GM19328 (cell line): ENCODE data around the gene STPG2.
"Not testable (repeated sequence)": the region's sequence is repeated elsewhere in the genome, so short reads cannot be mapped to it uniquely, and the experiment has no call there.

ENCODE experiments used
- ATAC-seq: cut with Tn5 transposase; IDR thresholded peaks from one replicate; pipeline ENCODE4 v1.9.1; 2021; ENCODE audit warnings: mild to moderate bottlenecking, moderate library complexity; ENCODE audit not compliant: unreplicated experiment

The STPG2 gene

DNA sequence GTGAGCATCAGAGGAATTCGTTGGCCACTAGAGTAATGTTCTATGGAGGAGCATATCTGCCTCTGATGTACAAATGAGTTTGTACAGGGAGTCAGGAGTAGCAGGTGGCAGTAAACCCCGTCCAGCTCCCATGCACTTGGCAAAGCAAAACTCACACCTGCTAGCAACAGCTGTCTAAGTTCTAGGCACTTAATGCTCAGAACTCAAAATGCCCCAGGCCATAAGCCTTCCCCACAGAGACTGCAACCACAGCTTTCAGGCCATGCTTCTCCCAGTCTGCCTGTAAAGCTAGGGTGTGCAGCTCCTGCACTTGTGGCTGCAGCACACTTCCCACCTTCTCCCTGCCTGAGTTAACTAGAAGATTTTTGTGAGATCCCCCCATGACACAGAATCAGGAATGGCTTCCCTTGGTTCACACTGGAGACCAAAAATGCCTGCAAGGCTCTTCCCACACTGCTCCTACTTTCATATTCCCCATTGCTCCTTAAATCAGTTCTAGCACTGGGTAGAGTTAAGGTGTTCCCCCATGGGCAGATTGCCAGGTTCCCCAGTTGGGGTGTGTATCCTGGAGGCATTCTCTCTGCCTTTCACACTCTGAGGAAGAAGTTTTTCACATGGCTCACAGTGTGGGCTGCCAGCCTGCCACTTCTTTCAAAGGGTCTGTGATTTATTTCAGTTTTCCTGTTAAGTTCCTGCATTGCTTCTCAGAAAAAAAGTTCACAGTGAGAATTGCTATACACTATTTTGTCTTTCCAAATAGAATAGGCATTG is 189.9 kb downstream of the STPG2 start:
- ATAC-seq, result no peak

GRCh38 chr4:97952763-97953162 is 190.5 kb downstream of the STPG2 start:
- no peak for ATAC-seq

- no peak for ATAC-seq
Measured at GRCh38 chr4:97950836-97951235, 192.4 kb downstream of the STPG2 start.

GRCh38 chr4:97942951-97943350 is 200.3 kb downstream of the STPG2 start:
- ATAC-seq, result no peak

- ATAC-seq, result no peak
Measured at GRCh38 chr4:97942137-97942536, 201.1 kb downstream of the STPG2 start.

DNA sequence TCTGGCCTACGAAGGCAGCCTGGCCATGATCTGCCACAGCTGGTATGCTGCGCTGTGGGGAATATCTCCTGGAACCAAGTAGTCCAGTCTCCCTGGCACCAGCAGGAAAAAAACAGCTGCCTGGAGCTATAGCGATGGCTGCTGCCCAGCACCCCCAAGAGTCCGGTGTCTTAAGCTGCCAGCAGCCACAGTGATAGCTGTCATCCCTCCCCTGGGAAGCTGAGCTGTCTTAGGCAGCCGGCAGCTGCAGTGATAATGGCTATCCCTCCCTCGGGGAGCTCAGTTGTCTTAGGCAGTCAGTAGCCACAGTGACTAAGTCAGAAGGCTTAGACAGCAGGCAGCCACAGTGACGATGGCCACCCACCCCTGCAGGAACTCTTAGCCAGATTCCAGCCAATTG is 205.1 kb downstream of the STPG2 start:
- ATAC-seq, result no peak

- no peak for ATAC-seq
Measured at GRCh38 chr4:97924341-97924958, 218.8 kb downstream of the STPG2 start.

GRCh38 chr4:97923096-97923495 is 220.2 kb downstream of the STPG2 start:
- no peak for ATAC-seq

DNA sequence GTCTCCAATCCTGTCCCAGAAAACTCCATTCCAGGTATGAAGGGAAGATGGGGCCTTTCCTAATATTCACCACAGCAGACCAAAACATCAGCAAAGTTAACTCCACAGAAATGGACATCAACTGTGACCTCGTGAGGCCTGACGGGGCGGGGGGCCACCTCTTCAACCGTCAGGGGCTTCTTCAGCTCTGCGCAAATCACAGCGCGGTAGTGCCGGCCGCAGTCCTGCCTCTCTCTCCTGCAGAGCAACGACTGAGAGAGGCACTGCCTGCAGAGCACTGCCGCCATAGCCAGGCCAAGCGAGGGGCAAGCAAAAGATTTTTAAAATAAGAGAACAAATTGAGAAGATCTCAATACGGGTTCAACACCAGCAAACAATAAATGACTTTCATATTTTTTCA is 226.2 kb downstream of the STPG2 start:
- ATAC-seq, result no peak

- no peak for ATAC-seq
Measured at GRCh38 chr4:97912156-97912555, 231.1 kb downstream of the STPG2 start.

DNA sequence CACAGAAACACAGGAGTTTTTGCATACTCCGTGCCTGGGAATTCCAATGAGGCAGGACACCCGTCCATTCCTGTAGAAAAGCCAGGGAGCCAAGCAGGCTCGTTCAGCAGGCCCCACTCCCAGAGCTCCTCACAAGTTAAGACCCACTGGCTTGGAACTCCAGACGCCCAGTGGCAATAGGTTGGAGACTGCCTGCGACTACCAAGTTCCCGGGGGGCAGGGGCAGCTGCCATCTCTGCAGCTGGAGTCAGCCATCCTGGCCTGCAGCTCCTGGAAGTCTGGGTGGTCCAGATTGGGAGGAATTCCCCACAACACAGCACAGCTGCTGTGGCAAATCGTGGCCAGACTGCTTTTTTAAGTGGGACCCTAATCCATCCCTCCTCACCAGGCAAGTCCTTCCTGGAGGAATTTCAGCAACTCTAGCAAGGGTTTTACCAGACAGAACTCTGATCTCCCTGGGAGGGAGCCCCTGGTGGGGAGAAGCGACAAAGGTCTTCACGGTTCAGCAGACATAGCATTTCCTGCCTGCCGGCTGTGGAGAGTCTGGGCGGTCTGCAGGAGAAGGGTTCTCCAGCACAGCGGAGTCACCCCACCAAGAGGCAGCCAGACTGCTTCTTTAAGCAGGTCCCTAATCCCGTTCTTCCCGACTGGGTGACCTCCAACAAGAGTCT is 231.9 kb downstream of the STPG2 start:
- no peak for ATAC-seq

DNA sequence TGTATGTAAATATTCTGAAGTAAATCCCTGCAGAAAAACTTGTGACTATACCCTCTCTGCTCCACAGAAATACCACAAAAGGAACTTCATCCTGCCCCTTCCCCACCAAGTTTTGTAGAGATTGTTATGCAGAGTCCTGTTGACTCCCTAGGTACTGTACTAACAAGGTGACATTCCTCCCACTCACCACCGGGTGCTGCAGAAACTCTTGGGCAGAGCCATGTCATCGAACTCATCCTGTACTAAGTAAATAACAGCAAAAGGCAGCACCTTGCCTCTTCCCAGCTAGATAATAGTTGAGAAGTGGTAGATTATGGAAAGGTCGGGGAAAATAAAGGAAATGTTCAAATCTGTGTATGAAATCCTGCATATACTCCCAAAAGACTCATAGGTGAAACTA is 233.3 kb downstream of the STPG2 start:
- peak; percentile 92 for ATAC-seq

DNA sequence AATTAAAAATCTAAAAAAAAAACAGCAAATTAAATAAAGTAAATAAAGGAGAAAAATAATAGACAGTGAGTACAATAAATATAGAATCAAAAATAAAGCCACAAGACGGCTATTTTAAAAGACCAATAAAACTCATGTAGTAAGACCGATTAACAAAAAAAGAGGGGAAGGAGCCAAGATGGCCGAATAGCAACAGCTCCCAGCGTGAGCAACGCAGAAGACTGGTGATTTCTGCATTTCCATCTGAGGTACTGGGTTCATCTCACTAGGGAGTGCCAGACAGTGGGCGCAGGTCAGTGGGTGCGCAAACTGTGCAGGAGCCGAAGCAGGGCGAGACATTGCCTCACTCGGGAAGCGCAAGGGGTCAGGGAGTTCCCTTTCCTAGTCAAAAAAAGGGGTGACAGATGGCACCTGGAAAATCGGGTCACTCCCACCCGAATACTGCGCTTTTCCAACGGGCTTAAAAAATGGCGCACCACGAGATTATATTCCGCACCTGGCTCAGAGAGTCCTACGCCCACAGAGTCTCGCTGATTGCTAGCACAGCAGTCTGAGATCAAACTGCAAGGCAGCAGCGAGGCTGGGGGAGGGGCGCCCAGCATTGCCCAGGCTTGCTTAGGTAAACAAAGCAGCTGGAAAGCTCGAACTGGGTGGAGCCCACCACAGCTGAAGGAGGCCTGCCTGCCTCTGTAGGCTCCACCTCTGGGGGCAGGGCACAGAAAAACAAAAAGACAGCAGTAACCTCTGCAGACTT is 239.7 kb downstream of the STPG2 start:
- not testable (repeated sequence) for ATAC-seq

- ATAC-seq, result no peak
Measured at GRCh38 chr4:97900229-97900628, 243.0 kb downstream of the STPG2 start.

DNA sequence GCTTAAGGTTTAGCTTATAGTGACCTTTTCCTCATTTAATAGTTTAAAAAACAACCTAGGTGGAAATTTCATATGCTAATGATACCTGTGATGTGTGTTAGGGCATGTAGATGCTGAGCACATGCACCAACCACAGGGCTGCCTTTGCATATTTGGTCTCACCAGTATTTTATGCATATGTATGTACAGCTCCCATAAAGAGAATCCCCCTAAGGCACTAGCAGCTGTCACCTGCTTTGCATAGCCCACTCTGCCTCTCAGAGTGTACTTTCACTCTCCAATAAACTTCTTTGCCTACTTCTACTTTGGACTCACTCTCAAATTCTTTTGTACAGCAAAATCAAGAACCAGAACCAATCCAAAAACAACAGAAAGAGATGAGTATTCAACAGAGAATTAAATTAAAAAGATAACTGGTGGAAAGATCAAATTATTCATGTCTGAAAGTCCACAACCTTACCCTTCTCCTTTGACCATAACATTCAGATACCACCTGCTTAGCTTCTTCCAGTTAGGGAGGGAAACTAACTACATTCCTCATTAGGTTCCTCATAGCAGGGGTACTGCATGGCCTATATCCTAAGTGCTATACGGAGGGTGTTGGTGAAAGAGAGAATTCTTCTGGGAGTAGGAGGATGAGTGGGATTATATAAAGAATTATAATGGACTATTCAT is 250.5 kb downstream of the STPG2 start:
- no peak for ATAC-seq

GRCh38 chr4:97879942-97880341 is 263.3 kb downstream of the STPG2 start:
- no peak for ATAC-seq

DNA sequence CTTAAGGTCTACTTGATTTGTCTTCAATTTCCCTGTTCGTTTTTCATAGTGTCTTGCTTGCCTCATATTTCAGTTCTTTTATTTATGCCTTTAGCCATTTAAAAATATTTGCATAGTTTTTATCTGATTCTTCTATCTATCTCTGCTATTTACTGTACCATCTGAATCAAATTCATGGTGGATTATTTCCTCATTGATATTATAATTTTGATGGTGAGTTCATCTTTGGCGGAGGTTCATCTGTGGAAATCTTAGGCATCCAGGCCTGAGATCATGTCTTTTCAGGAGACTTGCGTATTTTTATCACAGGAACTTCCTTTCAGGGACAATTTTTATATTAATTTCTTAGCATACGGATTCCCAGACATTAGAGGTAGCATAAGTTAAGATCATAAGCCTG is 275.2 kb downstream of the STPG2 start:
- ATAC-seq, result no peak

- no peak for ATAC-seq
Measured at GRCh38 chr4:97867557-97868091, 275.7 kb downstream of the STPG2 start.

GRCh38 chr4:97866821-97867556 is 276.3 kb downstream of the STPG2 start:
- ATAC-seq, result no peak

DNA sequence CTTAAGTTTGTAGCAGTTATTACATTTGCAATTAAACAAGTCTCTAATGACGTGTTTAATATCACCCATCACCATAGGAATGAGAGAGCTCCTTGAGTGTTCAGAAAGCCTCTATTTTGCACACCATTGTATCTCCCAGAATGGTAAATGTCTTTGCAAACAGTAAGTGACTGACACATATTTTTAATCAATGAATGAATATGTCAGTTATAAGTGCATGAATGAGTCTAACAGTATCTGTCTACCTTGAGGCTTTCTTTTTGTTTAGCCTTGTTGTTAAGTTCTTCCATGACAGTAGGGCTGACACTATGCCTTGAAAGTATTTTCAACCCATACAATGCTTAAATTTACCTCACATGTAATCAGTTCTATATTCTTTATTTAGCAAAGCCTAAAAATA is 292.2 kb downstream of the STPG2 start:
- ATAC-seq, result no peak
